Stimulated activated CD4-positive, alpha-beta T cell treated with anti-CD3 and anti-CD28 coated beads, Interleukin-2, amount 100 ng/mL, for 48 hours (primary cell): ENCODE data around the gene ZNF565.
"Not testable (repeated sequence)": the region's sequence is repeated elsewhere in the genome, so short reads cannot be mapped to it uniquely, and the experiment has no call there.

Source experiments
- DNase-seq, 2 donors: peaks; one replicate each; pipeline ENCODE4 v3.0.0-alpha.2; 2020

The ZNF565 gene

GRCh38 chr19:36210497-36210896, 4.0 kb downstream of the ZNF565 start:
- no peak for DNase-seq

- no peak for DNase-seq
These were observed 5.1 kb downstream of the ZNF565 start for GRCh38 chr19:36209372-36209771.

DNA sequence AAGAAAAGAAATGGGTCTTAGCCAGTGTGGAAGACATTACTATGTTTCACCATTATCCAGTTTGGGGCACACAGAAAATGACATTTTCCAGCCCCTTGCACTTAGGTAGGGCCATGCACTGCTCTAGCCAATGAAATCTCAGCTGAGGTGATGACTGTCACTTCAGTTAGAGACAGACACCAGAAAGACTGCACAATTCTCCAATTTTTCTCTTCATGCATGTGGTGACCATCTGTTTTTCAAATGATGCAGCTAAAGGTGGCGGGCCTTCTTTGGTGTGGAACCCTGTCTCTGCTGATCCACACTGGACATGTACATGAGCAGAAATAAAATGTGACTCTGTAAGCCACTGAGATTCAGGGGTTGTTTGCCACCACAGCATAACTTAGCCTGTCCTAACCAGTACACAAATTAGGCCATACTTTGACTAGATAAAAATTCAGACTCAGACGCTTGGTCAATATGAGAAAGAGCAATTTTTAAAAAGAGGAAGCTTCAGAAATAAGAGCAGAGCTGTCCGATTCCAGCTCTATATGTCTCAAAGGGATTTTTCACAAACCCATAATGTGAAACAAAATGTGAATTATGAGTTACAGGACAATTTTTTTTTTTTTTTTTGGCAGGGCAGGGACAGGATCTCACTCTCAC, 6.7 kb downstream of the ZNF565 start:
- DNase-seq, result no peak

- no peak for DNase-seq
These were observed 11.2 kb downstream of the ZNF565 start for GRCh38 chr19:36203293-36203692.

DNA sequence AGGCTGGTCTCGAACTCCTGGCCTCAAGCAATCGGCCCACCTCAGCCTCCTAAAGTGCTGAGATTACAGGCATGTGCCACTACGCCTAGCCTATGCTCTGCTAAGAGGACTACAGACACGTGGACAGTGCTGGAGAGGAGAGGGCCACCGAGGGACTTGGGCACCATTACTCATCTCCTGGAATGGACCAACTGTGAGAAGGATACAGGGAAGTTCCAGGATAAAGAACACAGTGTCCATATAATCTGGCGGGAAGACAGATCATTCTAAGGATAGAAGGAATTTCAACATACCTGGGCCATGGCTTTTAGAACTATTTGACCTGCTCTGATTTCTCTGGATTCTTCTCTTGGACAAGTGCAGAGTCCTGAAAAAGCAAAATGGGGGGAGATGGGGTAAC, 12.8 kb downstream of the ZNF565 start:
- DNase-seq, result no peak

DNA sequence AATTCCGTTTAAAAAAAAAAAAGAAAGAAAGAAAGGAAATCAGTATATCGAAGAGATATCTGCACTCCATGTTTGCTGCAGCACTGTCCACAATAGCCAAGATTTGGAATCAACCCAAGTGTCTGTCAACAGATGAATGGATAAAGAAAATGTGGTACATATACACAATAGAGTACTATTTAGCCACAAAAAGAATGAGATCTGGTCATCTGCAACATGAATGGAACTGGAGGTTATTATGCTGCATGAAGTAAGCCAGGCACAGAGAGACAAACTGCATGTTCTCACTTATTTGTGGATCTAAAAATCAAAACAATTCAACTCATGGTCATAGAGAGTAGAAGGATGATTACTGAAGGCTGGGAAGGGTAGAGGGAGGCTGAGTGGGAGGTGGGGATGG, 16.3 kb downstream of the ZNF565 start:
- DNase-seq, result no peak

DNA sequence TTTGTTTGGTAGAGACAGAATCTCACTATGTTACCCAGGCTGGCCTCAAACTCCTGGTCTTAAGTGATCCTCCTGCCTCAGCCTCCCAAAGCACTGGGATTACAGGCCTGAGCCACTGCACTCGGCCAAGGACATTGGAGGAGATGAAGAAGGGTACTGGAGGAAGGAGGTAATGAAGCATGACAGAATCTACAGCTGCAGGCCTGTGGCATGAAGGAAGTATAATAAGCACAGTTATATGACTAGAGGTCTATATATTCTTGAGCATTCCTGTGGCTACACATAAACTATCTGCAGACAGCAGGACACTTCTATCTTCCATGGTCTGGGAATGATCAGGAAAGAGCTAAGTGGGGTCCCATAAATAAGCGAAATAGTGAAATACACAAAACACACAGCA, 18.2 kb downstream of the ZNF565 start:
- DNase-seq, result no peak

GRCh38 chr19:36186722-36187121, 27.7 kb downstream of the ZNF565 start:
- not testable (repeated sequence) for DNase-seq

DNA sequence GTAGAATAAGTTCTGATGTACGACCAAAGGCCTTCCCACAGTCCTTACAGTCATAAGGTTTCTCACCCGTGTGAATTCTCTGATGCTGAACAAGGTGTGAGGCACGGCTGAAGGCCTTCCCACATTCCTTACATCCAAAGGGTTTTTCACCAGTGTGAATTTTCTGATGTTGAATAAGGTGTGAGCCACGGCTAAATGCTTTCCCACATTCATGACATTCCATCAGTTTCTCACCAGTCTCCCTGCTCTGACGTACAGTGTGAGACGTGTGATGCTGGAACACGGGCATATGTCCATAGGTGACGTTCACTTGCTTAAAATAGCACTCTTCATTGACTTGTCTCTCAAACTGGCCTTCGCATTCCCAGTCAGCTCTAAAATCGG, 31.2 kb downstream of the ZNF565 start:
- no peak for DNase-seq

GRCh38 chr19:36182612-36183244, 31.7 kb downstream of the ZNF565 start:
- DNase-seq, result no peak

- DNase-seq, result not testable (repeated sequence)
These were observed 35.4 kb downstream of the ZNF565 start for GRCh38 chr19:36179077-36179476.

GRCh38 chr19:36173846-36174245, 40.6 kb downstream of the ZNF565 start:
- DNase-seq, result not testable (repeated sequence)

GRCh38 chr19:36172852-36173251, 41.6 kb downstream of the ZNF565 start:
- no peak for DNase-seq

- no peak for DNase-seq
These were observed 45.2 kb downstream of the ZNF565 start for GRCh38 chr19:36169084-36169760.

- DNase-seq, result no peak
These were observed 50.7 kb downstream of the ZNF565 start for GRCh38 chr19:36163813-36164212.

- DNase-seq, result no peak
These were observed 53.5 kb downstream of the ZNF565 start for GRCh38 chr19:36160821-36161596.

GRCh38 chr19:36153126-36153525, 61.3 kb downstream of the ZNF565 start:
- DNase-seq, result no peak

- DNase-seq, result no peak
These were observed 61.9 kb downstream of the ZNF565 start, which contains the start of gene COX7A1 for GRCh38 chr19:36152352-36153091. TSS of gene COX7A1 (minus strand) at chr19:36152447. CDS start at chr19:36152407, 40 bp downstream.

- DNase-seq, result no peak
These were observed 62.5 kb downstream of the ZNF565 start for GRCh38 chr19:36152019-36152351.

- no peak for DNase-seq
These were observed 63.1 kb downstream of the ZNF565 start for GRCh38 chr19:36151144-36152018.

DNA sequence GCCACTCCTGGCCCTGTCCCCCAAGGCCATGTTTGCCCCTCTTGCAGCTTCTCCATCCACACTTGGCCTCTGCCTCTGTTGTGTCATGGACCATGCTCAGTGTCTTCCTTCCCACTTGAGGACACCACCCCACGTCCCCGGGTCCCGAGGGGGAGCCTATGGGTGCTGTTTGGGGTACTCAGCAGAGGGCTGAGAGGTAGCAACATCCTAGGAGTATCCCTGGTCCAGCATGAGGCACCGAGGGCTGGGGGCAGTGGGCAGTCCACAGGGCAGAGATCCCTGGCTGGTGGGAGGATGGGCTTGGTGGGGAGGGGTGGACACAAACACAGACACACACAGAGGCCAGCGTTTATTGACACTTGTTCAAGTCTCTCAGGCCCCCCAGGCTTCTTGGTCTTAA, 63.9 kb downstream of the ZNF565 start:
- DNase-seq, result no peak
